ENCODE results near the gene MLN. TPM values are rescaled to one million over a fixed set of nuclear protein-coding genes. Genes with fewer than 3 reads are reported as not detected.

The MLN gene
- total RNA-seq, 2 experiments from 2014 or later, result not detected

DNA sequence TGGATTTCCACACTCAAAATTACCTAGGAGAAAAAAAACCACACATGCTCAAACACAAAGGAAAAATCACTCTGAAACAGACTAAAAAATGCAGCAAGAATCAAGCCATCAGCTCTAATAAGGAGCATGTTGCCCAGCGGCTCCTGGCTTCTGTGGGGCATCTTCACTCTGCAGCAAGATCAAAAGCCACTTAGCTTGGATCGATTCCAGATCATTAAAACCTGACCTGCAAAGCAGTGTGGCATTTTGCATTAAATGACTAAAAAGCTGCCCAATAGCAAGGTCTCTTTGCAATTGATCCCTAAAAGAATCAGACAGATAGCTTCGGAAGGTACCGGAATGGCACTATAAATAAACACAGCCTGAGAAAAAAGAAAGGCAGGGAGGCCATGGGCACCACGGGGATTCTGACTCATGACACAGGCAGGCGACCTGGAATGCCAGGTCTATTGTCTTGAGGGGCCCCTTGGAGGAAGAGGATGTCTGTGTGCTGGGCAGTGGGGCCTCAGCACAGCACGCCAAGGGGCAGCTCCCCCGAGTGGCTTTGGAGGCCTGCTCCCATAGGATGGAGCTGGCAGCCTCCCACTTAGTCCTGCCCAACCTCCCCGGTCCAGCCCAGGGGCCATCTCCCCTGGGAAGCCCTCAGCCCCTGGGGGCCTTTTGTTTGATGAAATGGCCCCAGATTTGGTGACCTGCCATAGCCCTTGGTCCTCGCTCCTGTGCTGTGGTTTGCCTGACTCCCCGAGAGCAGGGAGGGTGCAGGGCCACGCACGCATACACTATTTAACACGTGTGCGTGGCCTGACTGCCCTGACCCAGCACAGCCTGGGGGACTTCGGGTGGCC lies 22.4 kb downstream of the MLN start:
- peaks cover 31% of the 10 kb centered on the region for H3K4me1 Mint-ChIP-seq (ENCODE audit: low read depth)
- CTCF ChIA-PET, result interaction anchor here (0.7 kb wide), 1 partner anchor 10 kb away, joined by 3 read pairs; no protein-coding TSS in a partner anchor
- intact Hi-C loops (cut with micrococcal nuclease), result loop anchor here (10.0 kb wide), 1 partner anchor 913 kb away; the partner anchor contains the start of gene ILRUN
- no peak overlapping the region for H3K4me3 Mint-ChIP-seq
- H3K27ac Mint-ChIP-seq, result no peak overlapping the region
- no peak for DNase-seq
- H3K27me3 Mint-ChIP-seq (ENCODE audit: low read depth), result no peaks in the 10 kb centered on the region
- peaks cover 52% of the 10 kb centered on the region for H3K36me3 Mint-ChIP-seq (ENCODE audit: low read depth)
- H3K9me3 Mint-ChIP-seq, result no peaks in the 10 kb centered on the region

DNA sequence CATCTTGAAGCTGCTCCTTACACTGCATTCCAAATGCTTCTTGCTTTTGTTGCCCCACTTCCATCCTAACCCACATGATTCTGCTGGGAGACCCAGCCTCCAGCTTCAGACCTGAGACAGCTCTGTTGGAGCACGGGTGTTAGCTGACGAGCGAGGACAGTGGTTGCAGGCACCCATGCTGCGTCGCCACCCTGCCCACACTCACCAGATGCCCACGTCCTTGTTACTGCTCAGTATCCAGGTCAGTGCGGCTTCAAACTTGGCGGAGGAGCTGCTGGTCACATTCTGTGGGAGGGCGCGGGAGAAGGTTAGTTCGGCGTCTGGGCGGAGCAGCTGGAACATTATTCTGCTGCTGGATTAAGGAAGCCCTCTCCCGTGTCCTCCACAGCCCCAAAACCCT lies 23.9 kb downstream of the MLN start:
- peaks cover 16% of the 10 kb centered on the region for H3K4me1 Mint-ChIP-seq (ENCODE audit: low read depth)
- no peaks in the 10 kb centered on the region for H3K27me3 Mint-ChIP-seq (ENCODE audit: low read depth)
- H3K27ac Mint-ChIP-seq, result no peak overlapping the region
- H3K9me3 Mint-ChIP-seq, result no peaks in the 10 kb centered on the region
- intact Hi-C loops (cut with micrococcal nuclease), result loop anchor here (10.0 kb wide), 1 partner anchor 915 kb away; the partner anchor contains the start of gene ILRUN
- CTCF ChIA-PET, result interaction anchor here (1.0 to 1.2 kb wide), 3 partner anchors 9 to 248 kb away, joined by 3 read pairs; no protein-coding TSS in a partner anchor
- H3K4me3 Mint-ChIP-seq, result no peak overlapping the region
- H3K36me3 Mint-ChIP-seq (ENCODE audit: low read depth), result peaks cover 53% of the 10 kb centered on the region
- no peak for DNase-seq

DNA sequence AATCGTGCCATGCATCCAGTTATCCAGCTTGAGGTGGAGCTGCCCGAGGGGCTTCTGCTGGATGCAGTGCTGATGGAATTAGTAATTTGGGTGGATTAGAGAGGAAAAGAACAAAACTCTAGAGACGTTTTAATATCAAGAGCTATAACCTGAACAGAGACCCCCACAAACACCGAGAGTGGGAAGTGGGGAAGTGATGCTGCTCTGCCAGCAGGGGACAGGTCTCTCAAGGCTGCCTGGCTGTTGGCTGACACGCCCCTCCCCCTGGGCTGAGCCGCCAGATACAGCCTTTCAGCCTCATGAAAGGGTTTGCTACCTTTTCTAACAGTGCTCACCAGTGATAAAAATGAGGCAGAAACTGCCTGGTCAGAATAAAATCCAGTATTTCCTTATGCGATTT lies 24.5 kb downstream of the MLN start:
- intact Hi-C loops (cut with micrococcal nuclease), result no loop called here

DNA sequence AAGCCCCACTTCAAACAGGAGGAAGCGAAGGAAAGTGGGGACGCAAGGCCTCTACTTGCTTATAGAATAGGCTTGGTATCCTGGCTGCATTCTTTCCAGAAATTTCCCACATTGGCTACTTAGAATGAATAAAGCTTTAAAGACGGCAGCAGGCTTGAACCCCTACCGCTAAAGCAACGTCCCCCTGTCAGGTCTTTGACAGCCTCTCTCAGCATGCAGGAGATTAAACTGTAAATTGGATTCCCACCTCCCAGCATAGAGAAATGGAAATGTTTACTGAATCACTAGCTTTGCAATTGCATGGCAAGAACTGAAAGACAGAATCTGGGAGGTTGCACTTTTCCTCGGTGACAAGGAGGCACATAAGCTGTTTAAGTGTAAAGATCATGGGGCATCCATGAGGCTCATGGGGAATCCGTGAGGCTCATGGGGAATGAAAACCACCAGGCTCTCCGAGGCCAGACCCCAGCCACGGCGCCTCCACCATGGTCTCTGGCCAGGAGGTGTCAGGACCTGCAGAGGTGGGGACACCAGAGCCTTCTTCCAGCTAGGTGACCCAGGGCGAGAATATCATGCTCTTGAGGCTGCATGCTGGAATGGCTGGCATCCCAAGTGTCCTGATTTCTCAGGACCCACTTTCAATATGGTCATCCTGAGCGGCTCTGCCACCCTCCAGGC lies 25.2 kb downstream of the MLN start:
- H3K36me3 Mint-ChIP-seq (ENCODE audit: low read depth), result peaks cover 48% of the 10 kb centered on the region
- no peaks in the 10 kb centered on the region for H3K27me3 Mint-ChIP-seq (ENCODE audit: low read depth)
- peaks cover 5% of the 10 kb centered on the region for H3K4me1 Mint-ChIP-seq (ENCODE audit: low read depth)
- no peak overlapping the region for H3K4me3 Mint-ChIP-seq
- no peak for DNase-seq
- CTCF ChIA-PET, result interaction anchor here (1.0 kb wide), 1 partner anchor 249 kb away, joined by 3 read pairs; no protein-coding TSS in a partner anchor
- no peaks in the 10 kb centered on the region for H3K9me3 Mint-ChIP-seq
- intact Hi-C loops (cut with micrococcal nuclease), result no loop called here
- no peak overlapping the region for H3K27ac Mint-ChIP-seq

More for the DNA sequence above, 24.5 kb downstream of the MLN start:
- CTCF ChIA-PET, result interaction anchor here (1.0 to 1.2 kb wide), 3 partner anchors 8 to 249 kb away, joined by 3 read pairs; no protein-coding TSS in a partner anchor
- Mint-ChIP-seq H3K27me3 (ENCODE audit: low read depth) (no peaks in the 10 kb centered on the region), H3K4me3 (no peak overlapping the region), H3K36me3 (ENCODE audit: low read depth) (peaks cover 55% of the 10 kb centered on the region), H3K9me3 (no peaks in the 10 kb centered on the region), H3K4me1 (ENCODE audit: low read depth) (peaks cover 11% of the 10 kb centered on the region), H3K27ac (no peak overlapping the region)
- DNase-seq, result no peak

DNA sequence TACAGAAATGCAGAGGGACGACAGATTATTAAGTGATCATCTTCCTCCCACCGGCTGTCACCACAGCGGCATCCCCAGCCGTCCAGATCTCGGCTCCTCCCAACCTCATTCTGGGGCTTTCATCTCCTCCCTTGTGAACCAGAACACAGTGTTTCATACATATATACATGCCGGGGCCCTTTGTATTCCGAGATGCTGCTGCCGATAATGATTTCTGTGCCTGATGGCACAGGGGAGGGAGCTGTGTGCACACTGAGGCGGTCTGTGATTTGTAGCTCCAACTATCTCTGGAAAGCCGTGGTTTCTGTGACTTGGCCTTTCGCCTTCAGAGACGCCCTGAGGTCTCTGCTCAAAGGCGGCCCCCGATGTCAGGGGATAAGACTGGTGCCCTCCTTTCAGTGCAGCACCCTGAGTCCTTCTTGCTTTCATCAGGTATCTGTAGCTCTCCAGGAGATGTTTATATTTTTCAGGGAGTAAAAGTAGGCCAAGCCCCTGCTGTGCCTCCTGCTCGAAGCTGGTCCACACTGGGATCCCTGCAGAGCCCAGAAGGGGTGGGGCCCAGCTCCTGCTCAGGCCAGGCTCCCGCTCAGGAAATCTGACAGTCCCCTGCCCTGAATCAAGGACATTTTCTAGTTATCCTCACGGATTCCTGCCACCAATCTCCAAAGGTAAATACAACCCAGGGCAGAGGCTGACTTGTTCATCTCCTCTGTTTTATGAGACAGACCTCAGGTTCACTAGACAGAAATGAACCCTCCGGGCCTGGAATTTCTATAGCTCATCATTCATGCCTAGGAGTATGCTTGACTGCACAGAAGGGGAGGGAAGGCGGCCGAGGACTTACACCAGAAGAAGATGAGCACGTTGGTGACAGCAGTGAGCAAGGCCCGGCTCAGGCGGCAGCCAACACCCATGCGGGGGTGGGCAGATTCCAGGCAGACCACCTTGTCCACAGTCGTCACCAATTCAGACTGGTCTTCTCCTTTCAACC lies 26.1 kb downstream of the MLN start:
- Mint-ChIP-seq H3K36me3 (ENCODE audit: low read depth) (peaks cover 46% of the 10 kb centered on the region), H3K27ac (no peak overlapping the region), H3K27me3 (ENCODE audit: low read depth) (no peaks in the 10 kb centered on the region), H3K9me3 (no peaks in the 10 kb centered on the region), H3K4me1 (ENCODE audit: low read depth) (peaks cover 5% of the 10 kb centered on the region), H3K4me3 (no peak overlapping the region)
- DNase-seq, result no peak
- intact Hi-C loops (cut with micrococcal nuclease), result no loop called here
- CTCF ChIA-PET, result interaction anchor here (1.2 to 2.1 kb wide), 2 partner anchors 10 to 16 kb away, joined by 3 to 6 read pairs; no protein-coding TSS in a partner anchor

DNA sequence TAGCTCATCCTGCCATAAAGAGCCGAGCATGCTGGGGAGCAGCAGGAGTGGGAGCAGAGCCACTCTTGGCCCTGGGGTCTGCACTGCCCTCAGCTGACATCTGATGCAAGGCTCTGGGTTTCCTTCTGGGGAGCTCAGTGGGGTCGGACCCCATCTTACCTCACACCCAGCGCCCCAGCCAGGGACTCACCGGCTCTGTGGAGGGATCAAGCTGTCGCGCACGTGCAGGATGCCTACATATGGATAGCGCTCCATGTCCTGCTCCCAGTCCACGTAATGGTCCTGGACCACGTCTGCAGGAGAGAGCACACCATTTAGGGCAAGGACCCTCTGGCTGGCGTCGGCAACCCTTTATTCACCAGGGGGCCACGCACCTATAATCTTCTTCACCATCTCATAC lies 27.0 kb downstream of the MLN start:
- Mint-ChIP-seq H3K27ac (no peak overlapping the region), H3K4me1 (ENCODE audit: low read depth) (peaks cover 3% of the 10 kb centered on the region), H3K36me3 (ENCODE audit: low read depth) (peaks cover 41% of the 10 kb centered on the region), H3K27me3 (ENCODE audit: low read depth) (no peaks in the 10 kb centered on the region), H3K9me3 (no peaks in the 10 kb centered on the region), H3K4me3 (no peak overlapping the region)
- DNase-seq, result no peak
- intact Hi-C loops (cut with micrococcal nuclease), result no loop called here
- CTCF ChIA-PET, result interaction anchor here (1.2 to 2.1 kb wide), 2 partner anchors 9 to 15 kb away, joined by 3 to 6 read pairs; no protein-coding TSS in a partner anchor

DNA sequence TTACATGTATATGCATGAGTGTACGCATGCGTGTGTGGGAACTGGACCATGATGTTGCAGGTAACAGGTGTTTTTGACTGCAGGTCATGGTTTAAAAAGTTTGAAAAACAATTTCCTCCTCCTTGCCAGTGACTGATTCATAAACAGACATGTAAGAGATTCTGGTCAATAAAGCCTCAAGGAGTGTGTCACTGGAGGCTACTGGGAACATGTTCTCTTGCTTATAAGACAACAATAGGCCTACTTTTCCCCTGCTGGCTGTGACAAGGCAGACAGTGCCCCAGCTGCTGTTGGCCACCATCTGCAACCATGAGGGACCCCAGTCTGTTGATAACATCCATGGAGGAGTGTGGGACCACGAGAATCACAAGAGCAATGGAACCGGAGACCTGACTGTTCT lies 27.6 kb downstream of the MLN start:
- Mint-ChIP-seq H3K4me1 (ENCODE audit: low read depth) (peaks cover 3% of the 10 kb centered on the region), H3K4me3 (no peak overlapping the region), H3K27me3 (ENCODE audit: low read depth) (no peaks in the 10 kb centered on the region), H3K9me3 (no peaks in the 10 kb centered on the region), H3K36me3 (ENCODE audit: low read depth) (peaks cover 41% of the 10 kb centered on the region), H3K27ac (peak overlapping the region; percentile 41)
- CTCF ChIA-PET, result interaction anchor here (2.1 kb wide), 1 partner anchor 9 kb away, joined by 6 read pairs; no protein-coding TSS in a partner anchor
- intact Hi-C loops (cut with micrococcal nuclease), result no loop called here
- no peak for DNase-seq

DNA sequence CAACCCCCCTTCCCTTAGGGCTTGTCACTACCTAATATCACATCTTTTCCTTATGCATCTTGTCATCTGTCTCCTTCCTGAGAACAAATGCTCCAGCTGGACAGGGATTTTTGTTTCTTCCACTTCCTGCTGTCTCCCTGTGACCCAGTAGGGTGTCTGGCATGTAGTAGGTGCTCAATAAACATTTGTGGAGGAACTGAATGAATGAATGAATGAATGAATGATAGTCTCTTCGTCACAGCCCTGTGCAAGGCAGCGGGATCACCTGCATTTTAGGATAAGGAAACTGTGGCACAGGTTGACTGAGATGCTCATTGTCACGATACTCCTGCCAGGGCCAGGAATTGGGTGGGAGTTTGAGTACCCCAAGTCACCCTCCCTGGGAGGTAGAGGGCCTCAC lies 29.0 kb downstream of the MLN start:
- no peak overlapping the region for H3K4me3 Mint-ChIP-seq
- intact Hi-C loops (cut with micrococcal nuclease), result no loop called here
- H3K4me1 Mint-ChIP-seq (ENCODE audit: low read depth), result peaks cover 3% of the 10 kb centered on the region
- no peak for DNase-seq
- H3K36me3 Mint-ChIP-seq (ENCODE audit: low read depth), result peaks cover 33% of the 10 kb centered on the region
- CTCF ChIA-PET, result interaction anchor here (1.0 kb wide), 1 partner anchor 12 kb away, joined by 3 read pairs; no protein-coding TSS in a partner anchor
- no peaks in the 10 kb centered on the region for H3K27me3 Mint-ChIP-seq (ENCODE audit: low read depth)
- H3K27ac Mint-ChIP-seq, result no peak overlapping the region
- no peaks in the 10 kb centered on the region for H3K9me3 Mint-ChIP-seq

DNA sequence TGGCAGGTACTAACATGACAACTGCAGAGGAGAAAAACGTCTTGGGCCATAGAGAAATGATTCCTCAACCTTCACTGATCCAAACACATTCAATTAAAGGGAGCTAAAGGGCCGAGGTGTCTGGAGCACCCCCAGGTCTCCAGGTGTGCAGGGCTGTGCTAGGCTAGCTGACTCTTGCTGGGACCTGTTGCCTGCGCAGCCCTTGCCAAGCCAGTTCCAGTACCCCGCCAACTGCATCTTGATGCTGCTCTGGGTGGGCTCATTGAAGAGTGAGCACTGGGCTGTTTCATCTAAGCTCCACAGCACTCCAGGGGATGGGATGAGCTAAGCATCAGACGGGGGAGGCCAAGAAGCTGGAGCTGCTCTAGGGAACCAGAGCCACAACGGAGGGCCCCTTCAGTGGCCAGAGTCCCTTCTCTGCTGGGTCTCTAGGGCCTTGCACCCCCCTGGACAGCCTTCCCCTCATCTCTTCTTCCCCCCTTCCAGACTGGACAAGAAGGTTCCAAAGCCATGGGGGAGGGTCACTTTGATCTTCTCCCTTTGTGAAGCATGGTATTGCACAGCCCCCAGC lies 30.8 kb downstream of the MLN start:
- Mint-ChIP-seq H3K4me3 (no peak overlapping the region), H3K27ac (no peak overlapping the region), H3K4me1 (ENCODE audit: low read depth) (peaks cover 3% of the 10 kb centered on the region), H3K36me3 (ENCODE audit: low read depth) (peaks cover 20% of the 10 kb centered on the region), H3K27me3 (ENCODE audit: low read depth) (no peaks in the 10 kb centered on the region), H3K9me3 (no peaks in the 10 kb centered on the region)
- DNase-seq, result no peak
- intact Hi-C loops (cut with micrococcal nuclease), result no loop called here
- CTCF ChIA-PET, result interaction anchor here (0.5 to 7.7 kb wide), 8 partner anchors 11 to 296 kb away, joined by 3 to 66 read pairs (median 3); no protein-coding TSS in a partner anchor

DNA sequence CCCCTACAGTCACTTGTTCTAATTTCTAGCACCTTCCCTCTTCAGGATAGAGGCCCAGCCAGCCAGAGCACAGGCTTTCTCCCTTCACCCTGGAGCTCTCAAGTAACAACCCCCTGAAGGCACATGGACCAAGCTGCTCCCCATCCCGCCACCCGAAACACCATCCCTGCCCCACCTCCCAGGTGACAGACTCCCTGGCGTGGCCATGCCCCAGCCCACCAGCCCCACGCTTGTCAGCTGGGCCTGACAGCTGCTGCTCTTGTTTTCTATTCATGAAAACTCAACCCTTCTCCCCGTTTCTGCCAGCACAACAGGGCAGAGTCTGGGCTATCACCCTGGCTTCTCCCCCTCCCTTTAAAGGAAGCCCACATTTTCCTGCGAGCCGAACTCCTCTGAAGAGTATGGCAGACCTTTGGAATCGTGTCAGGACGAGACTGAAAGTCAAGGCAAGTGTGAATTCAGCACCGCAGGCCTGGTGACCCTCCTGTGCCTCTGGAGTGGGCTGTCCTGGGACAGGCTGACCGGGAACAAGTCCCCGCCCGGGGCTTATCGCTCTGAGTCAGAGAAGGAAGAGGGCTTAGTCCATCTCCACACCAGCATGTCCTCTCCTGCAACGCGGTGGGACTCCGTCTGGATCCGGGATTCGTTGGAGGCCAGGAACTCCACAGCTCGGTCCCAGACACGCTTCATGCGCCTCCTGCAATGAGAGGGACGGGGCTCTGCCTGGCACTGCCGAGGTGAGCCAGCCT lies 31.5 kb downstream of the MLN start:
- H3K36me3 Mint-ChIP-seq (ENCODE audit: low read depth), result peaks cover 16% of the 10 kb centered on the region
- no peak overlapping the region for H3K4me3 Mint-ChIP-seq
- peaks cover 3% of the 10 kb centered on the region for H3K4me1 Mint-ChIP-seq (ENCODE audit: low read depth)
- no peaks in the 10 kb centered on the region for H3K9me3 Mint-ChIP-seq
- CTCF ChIA-PET, result interaction anchor here (0.6 to 7.7 kb wide), 28 partner anchors 10 to 725 kb away, joined by 3 to 66 read pairs (median 3); partner anchors contain the start of gene UQCC2
- intact Hi-C loops (cut with micrococcal nuclease), result no loop called here
- H3K27me3 Mint-ChIP-seq (ENCODE audit: low read depth), result no peaks in the 10 kb centered on the region
- no peak overlapping the region for H3K27ac Mint-ChIP-seq
- DNase-seq, result no peak
